GM20431 (cell line): ENCODE measurements around the gene COL2A1.

ENCODE experiments used
- in situ Hi-C: fragments of 300-500 bp; cut with MseI, MboI; formaldehyde crosslinking; loops from one replicate; pipeline ENCODE4 v1.15.0; 2020; ENCODE audit warnings: low sequenced_read_pairs; ENCODE audit not compliant: unreplicated experiment

Gene COL2A1

GRCh38 chr12:48031135-48031960, 27.1 kb upstream of the COL2A1 start:
- in situ Hi-C loops: no loop called here

- in situ Hi-C loops: no loop called here
Measured at GRCh38 chr12:48030173-48030650, 25.9 kb upstream of the COL2A1 start.

DNA sequence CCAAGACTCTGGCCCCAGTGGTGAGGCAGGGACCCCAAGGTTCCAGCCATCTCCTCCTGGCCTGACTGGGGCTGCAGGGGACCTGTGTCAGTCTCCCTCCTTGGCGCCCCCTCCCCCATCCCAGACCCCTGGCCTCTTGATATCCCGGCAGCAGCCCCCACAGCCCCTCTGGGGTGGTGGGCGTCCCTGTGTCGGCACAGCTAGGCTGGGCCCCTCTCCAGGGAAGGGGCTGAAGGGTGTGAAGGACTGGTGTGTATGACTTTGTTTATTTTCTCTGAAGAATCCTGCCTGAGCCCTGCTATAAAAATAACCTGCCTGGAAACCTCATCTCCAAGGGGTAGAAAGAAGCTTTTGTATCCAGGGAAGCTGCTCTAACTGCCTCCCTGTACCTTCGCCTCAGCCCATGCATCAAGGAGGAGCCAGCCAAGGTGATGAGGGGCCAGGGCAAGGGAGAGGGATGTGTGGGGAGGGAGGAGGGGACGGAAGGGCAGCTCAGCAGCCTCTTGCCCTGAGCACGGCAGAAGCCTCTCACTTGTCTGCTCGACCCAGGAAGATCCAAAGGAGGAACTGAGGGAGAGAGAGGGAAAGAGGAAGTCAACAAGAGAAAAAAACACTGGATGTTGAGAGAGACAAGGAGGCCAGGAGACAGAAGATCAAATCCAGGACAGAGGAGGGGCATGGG, 25.4 kb upstream of the COL2A1 start:
- in situ Hi-C loops: no loop called here

- in situ Hi-C loops: no loop called here
Measured at GRCh38 chr12:48028541-48029431, 24.5 kb upstream of the COL2A1 start.

- in situ Hi-C loops: no loop called here
Measured at GRCh38 chr12:48027183-48028002, 23.1 kb upstream of the COL2A1 start.

- in situ Hi-C loops: no loop called here
Measured at GRCh38 chr12:48026060-48026827, 22.0 kb upstream of the COL2A1 start.

GRCh38 chr12:48025281-48025680, 21.0 kb upstream of the COL2A1 start:
- in situ Hi-C loops: no loop called here

GRCh38 chr12:48024735-48025134, 20.5 kb upstream of the COL2A1 start:
- in situ Hi-C loops: no loop called here

DNA sequence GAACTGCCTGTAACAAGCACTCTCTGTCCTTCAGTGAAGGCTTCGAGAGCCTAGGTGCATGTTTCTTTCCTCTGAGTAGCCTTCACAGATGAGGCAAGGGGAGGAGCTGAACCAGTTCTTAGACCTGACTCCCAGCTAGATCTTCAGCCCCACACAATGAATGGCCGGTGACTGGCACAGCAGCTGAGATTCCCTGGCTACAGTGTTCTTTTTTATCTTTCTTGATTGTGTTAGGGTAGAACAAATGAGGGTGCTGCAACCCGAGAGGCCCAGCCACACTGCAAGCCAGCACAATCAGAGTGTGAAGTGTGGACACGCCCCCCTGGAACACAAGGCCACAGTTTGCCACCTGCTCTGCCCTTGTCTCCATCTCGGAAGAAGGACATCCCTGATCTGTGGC, 19.1 kb upstream of the COL2A1 start:
- in situ Hi-C loops: no loop called here

DNA sequence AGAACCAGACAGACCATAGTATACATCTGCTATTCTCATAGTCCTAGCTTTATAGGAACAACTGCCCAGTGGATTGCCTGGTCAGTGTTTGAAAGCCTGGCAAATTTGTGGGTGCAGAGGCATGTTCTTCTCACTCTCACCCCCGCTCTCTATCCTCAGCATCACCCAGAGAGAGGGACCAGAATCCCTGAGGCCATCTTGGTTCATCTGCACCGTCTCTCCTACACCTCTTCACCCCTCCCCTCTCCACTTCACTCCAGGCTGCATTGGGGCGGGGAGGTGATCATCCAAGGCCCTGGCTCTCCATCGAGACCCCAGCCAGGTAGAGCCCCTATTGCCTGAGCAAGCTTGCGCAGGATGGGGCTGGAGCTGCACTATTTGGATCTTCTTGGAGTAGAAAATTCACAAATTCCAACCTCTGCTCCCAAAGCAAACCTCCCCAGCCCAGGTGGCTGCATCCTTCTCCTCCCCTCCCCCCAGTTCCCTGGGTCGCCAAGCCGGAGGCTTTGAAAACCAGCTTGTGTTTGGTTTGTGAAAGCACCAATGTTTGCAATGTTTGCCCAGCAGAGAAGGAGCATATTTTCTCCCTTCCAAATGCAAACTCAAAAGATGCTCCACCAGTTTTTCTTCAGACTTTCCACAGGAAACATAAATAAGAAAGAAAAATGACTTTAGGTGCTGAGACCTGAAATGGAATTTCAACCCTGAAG, 18.6 kb upstream of the COL2A1 start:
- in situ Hi-C loops: no loop called here

- in situ Hi-C loops: no loop called here
Measured at GRCh38 chr12:48022180-48022521, 17.9 kb upstream of the COL2A1 start.

DNA sequence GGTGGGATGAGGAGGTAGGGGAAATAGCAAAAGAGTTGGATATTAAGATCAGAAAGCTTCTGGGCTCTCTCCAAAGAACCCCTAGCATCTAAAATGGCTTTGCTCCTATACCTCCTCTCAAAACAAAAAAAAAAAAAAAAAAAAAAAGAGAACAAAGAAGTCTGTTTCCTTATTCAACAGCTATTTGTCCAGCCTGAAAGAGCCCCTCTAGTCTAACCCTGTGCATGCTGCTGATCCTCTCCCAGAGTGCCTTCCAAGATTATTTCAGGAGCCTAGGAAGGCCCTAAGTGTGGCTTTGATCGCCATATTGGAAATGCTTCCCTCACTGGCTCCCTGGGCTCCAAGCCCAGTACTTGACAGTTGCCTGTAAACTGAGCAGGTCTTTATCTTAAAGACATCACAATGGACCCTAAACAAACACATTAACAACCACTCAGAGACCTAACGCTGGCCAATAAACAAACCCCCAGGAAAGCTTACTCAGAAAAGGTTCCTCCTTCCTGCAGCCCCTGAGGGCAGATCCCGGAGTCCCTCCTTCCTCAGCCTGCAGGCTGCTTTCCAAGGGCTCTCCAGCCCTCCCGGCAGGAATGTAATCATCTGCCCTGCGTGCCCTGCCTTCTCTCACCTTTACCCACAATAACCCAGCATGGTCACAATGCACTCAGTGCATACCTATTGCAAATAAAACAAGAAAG, 17.4 kb upstream of the COL2A1 start:
- in situ Hi-C loops: no loop called here

GRCh38 chr12:48019639-48020265, 15.5 kb upstream of the COL2A1 start:
- in situ Hi-C loops: no loop called here

GRCh38 chr12:48018618-48018995, 14.3 kb upstream of the COL2A1 start:
- in situ Hi-C loops: no loop called here

DNA sequence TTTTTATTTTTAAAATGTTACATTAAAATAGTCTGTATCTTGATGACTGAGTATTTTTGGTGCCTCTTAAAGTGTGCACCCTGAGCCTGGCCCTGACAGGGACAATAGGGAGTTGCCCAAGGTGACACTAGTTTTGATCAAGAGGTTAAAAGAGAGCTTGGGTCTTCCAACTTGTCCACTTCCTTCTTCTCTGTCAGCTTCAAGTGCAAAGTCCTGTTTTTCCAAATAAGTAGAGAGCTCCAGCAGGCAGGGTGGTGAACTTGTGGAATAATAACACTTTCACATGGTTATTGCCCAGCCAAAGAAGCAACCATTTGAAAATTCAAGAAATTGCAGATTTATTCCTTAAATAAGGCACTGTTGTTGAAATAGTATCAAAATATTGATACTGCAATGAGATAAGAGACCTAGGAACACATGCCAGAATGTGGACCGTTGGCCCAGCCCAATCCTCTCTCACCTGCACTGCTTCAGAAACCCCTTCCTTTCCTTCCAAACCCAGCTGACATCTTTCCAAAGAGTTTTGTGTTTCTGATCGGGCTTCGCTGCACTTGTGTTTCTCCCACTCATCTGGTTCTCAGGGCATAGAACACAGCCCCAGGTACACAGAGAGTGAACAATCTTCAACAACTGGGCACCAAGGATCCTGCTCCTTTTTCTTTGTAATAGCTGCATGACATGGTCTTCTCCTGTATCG, 13.8 kb upstream of the COL2A1 start:
- in situ Hi-C loops: no loop called here

- in situ Hi-C loops: no loop called here
Measured at GRCh38 chr12:48017496-48017895, 13.2 kb upstream of the COL2A1 start.
